WTC11 (cell line): ENCODE results near the gene TMEFF2. TPM values are rescaled to one million over a fixed set of nuclear protein-coding genes. Genes with fewer than 3 reads are reported as not detected.

Experiments
- ATAC-seq: fragments of 200-7000 bp; cut with Tn5 transposase; 2 replicates; pipeline ENCODE4 v1.10.0; 2021; ENCODE audit warnings: mild to moderate bottlenecking, moderate library complexity
- CTCF ChIA-PET: fragments of 300-600 bp; sonication (Branson Sonifier 250); formaldehyde crosslinking; loops from one replicate; lab custom pipeline; 2021; ENCODE audit warnings: antibody characterized with exemption; lab: Charles Lee
- POLR2A ChIA-PET: fragments of 350-600 bp; sonication (Branson Sonifier 250); formaldehyde crosslinking; loops from one replicate; lab custom pipeline; 2021; ENCODE audit warnings: antibody characterized with exemption; lab: Charles Lee
- DNase-seq: peaks from one replicate; pipeline ENCODE4 v3.0.0; 2021; ENCODE audit warnings: low spot score
- H3K27ac Mint-ChIP-seq: 2 replicates; pipeline ENCODE4 v1.8.0; 2021; ENCODE audit warnings: mixed read lengths
- H3K27me3 Mint-ChIP-seq: 2 replicates; pipeline ENCODE4 v1.8.0; 2021; ENCODE audit warnings: low read depth, mild to moderate bottlenecking, moderate library complexity, mixed read lengths
- H3K36me3 Mint-ChIP-seq: 2 replicates; pipeline ENCODE4 v1.8.0; 2021; ENCODE audit warnings: mixed read lengths
- H3K4me1 Mint-ChIP-seq: 2 replicates; pipeline ENCODE4 v1.8.0; 2022; ENCODE audit warnings: mixed read lengths
- H3K4me3 Mint-ChIP-seq: 2 replicates; pipeline ENCODE4 v1.8.0; 2021; ENCODE audit warnings: mild to moderate bottlenecking, moderate library complexity, mixed read lengths
- H3K9me3 Mint-ChIP-seq: 2 replicates; pipeline ENCODE4 v1.8.0; 2021; ENCODE audit warnings: mixed read lengths
- HMGA2 ChIP-seq: fragments of 250-450 bp; sonication (Bioruptor Pico); IDR thresholded peaks from 2 replicates; pipeline ENCODE4 v1.4.0; 2021; ENCODE audit warnings: mild to moderate bottlenecking, moderate library complexity
- IRF2 ChIP-seq: sonication (generic); formaldehyde crosslinking; IDR thresholded peaks from 2 replicates; pipeline ENCODE4 v1.8.0; 2022; ENCODE audit warnings: low read depth, missing genetic modification reagents, borderline replicate concordance
- MYBL2 ChIP-seq: sonication (generic); formaldehyde crosslinking; IDR thresholded peaks from 2 replicates; pipeline ENCODE4 v1.8.1; 2023; ENCODE audit warnings: mild to moderate bottlenecking, moderate library complexity, missing genetic modification reagents
- OVOL2 ChIP-seq: fragments of 250-450 bp; sonication (Bioruptor Pico); IDR thresholded peaks from 2 replicates; pipeline ENCODE4 v1.9.0; 2021; ENCODE audit warnings: mild to moderate bottlenecking, borderline replicate concordance
- ZNF232 ChIP-seq: sonication (generic); formaldehyde crosslinking; IDR thresholded peaks from 2 replicates; pipeline ENCODE4 v1.8.0; 2022; ENCODE audit warnings: mild to moderate bottlenecking, missing genetic modification reagents
- total RNA-seq: library from RNA; stranded (reverse); gene quantifications from 3 replicates; pipeline ENCODE4 v1.2.3, GENCODE V29; 2021
- TF ChIP-seq, protein P1 (sequence below): sonication (generic); formaldehyde crosslinking; IDR thresholded peaks from 2 replicates; pipeline ENCODE4 v1.8.1; 2023; ENCODE audit warnings: mild to moderate bottlenecking, missing genetic modification reagents, borderline replicate concordance
- TF ChIP-seq, protein P2 (sequence below): sonication (generic); formaldehyde crosslinking; IDR thresholded peaks from 2 replicates; pipeline ENCODE4 v1.8.1; 2023; ENCODE audit warnings: mild to moderate bottlenecking, missing genetic modification reagents, moderate library complexity
- TF ChIP-seq, protein P3 (sequence below): sonication (generic); formaldehyde crosslinking; IDR thresholded peaks from 2 replicates; pipeline ENCODE4 v1.8.1; 2022; ENCODE audit warnings: mild to moderate bottlenecking, moderate library complexity, missing genetic modification reagents
- TF ChIP-seq, protein P4 (sequence below): sonication (generic); formaldehyde crosslinking; IDR thresholded peaks from 2 replicates; pipeline ENCODE4 v1.8.1; 2022; ENCODE audit warnings: low read depth, missing genetic modification reagents, borderline replicate concordance
- TF ChIP-seq, protein P5 (sequence below): fragments of 250-450 bp; sonication (Bioruptor Pico); IDR thresholded peaks from 2 replicates; pipeline ENCODE4 v1.9.0; 2021; ENCODE audit warnings: mild to moderate bottlenecking, borderline replicate concordance

Gene TMEFF2
- total RNA-seq, 1 experiment from 2014 or later, result 2.3 TPM

DNA sequence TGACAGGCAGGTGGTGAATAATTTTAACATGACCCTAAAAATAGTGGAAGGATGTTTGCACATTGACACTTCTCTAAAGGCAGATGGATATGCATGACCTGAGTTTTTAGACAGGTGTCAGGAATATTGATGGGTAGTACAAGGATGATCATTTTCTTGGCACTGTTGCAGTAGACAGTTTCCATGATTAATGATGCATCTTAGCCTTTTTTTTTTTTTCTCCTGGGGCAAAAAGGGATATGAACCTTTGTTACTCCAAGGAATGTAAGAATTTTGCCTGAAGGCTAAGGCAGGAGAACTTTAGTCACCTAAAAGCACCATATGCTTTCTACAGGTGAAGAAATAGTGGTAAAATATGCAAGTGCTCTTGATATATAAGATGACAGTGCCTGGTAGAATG, 211.5 kb downstream of the TMEFF2 start:
- Mint-ChIP-seq H3K4me1 (peaks cover 33% of the 10 kb centered on the region), H3K4me3 (no peak overlapping the region), H3K27me3 (no peaks in the 10 kb centered on the region), H3K27ac (no peak overlapping the region), H3K9me3 (no peaks in the 10 kb centered on the region), H3K36me3 (no peaks in the 10 kb centered on the region)
- ATAC-seq, result no peak
- ChIA-PET CTCF (no interaction called here), POLR2A (no interaction called here)
- TF ChIP-seq, protein P1, sequence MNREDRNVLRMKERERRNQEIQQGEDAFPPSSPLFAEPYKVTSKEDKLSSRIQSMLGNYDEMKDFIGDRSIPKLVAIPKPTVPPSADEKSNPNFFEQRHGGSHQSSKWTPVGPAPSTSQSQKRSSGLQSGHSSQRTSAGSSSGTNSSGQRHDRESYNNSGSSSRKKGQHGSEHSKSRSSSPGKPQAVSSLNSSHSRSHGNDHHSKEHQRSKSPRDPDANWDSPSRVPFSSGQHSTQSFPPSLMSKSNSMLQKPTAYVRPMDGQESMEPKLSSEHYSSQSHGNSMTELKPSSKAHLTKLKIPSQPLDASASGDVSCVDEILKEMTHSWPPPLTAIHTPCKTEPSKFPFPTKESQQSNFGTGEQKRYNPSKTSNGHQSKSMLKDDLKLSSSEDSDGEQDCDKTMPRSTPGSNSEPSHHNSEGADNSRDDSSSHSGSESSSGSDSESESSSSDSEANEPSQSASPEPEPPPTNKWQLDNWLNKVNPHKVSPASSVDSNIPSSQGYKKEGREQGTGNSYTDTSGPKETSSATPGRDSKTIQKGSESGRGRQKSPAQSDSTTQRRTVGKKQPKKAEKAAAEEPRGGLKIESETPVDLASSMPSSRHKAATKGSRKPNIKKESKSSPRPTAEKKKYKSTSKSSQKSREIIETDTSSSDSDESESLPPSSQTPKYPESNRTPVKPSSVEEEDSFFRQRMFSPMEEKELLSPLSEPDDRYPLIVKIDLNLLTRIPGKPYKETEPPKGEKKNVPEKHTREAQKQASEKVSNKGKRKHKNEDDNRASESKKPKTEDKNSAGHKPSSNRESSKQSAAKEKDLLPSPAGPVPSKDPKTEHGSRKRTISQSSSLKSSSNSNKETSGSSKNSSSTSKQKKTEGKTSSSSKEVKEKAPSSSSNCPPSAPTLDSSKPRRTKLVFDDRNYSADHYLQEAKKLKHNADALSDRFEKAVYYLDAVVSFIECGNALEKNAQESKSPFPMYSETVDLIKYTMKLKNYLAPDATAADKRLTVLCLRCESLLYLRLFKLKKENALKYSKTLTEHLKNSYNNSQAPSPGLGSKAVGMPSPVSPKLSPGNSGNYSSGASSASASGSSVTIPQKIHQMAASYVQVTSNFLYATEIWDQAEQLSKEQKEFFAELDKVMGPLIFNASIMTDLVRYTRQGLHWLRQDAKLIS, result no peak
- TF ChIP-seq, protein P2, sequence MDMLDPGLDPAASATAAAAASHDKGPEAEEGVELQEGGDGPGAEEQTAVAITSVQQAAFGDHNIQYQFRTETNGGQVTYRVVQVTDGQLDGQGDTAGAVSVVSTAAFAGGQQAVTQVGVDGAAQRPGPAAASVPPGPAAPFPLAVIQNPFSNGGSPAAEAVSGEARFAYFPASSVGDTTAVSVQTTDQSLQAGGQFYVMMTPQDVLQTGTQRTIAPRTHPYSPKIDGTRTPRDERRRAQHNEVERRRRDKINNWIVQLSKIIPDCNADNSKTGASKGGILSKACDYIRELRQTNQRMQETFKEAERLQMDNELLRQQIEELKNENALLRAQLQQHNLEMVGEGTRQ (CRISPR knock-in tag), result no peak
- no peak for TF ChIP-seq MYBL2 (CRISPR knock-in tag)
- TF ChIP-seq HMGA2 (CRISPR knock-in tag), result no peak
- TF ChIP-seq, protein P3, sequence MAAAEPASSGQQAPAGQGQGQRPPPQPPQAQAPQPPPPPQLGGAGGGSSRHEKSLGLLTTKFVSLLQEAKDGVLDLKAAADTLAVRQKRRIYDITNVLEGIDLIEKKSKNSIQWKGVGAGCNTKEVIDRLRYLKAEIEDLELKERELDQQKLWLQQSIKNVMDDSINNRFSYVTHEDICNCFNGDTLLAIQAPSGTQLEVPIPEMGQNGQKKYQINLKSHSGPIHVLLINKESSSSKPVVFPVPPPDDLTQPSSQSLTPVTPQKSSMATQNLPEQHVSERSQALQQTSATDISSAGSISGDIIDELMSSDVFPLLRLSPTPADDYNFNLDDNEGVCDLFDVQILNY, result no peak
- TF ChIP-seq, all 79 proteins: peak for 0
- DNase-seq, result no peak

DNA sequence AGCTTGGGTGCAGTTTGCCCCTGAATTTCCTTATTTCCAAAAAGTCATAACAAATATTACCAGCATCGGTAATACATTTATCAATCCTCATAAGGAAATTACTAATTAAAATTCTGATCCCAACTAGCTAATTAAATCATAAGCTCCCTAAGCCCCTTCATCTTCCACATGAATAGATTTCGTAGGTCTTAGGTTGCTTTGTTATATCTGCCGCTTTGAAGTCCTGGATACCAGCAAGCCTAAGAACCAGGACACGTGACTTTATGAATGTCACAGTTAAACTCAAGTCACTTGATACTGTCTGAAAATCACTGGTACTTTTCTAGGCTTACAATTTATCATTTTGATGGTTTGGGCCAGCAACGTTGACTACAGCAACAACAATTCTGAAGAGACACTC, 213.0 kb downstream of the TMEFF2 start:
- ChIA-PET POLR2A (no interaction called here), CTCF (no interaction called here)
- DNase-seq, result no peak
- no peaks in the 10 kb centered on the region for H3K27me3 Mint-ChIP-seq
- TF ChIP-seq, protein P4, sequence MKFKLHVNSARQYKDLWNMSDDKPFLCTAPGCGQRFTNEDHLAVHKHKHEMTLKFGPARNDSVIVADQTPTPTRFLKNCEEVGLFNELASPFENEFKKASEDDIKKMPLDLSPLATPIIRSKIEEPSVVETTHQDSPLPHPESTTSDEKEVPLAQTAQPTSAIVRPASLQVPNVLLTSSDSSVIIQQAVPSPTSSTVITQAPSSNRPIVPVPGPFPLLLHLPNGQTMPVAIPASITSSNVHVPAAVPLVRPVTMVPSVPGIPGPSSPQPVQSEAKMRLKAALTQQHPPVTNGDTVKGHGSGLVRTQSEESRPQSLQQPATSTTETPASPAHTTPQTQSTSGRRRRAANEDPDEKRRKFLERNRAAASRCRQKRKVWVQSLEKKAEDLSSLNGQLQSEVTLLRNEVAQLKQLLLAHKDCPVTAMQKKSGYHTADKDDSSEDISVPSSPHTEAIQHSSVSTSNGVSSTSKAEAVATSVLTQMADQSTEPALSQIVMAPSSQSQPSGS (CRISPR knock-in tag), result no peak
- TF ChIP-seq, protein P2 (CRISPR knock-in tag), result no peak
- TF ChIP-seq ZNF232 (no peak), IRF2 (CRISPR knock-in tag) (no peak), OVOL2 (CRISPR knock-in tag) (no peak)
- TF ChIP-seq, protein P5, sequence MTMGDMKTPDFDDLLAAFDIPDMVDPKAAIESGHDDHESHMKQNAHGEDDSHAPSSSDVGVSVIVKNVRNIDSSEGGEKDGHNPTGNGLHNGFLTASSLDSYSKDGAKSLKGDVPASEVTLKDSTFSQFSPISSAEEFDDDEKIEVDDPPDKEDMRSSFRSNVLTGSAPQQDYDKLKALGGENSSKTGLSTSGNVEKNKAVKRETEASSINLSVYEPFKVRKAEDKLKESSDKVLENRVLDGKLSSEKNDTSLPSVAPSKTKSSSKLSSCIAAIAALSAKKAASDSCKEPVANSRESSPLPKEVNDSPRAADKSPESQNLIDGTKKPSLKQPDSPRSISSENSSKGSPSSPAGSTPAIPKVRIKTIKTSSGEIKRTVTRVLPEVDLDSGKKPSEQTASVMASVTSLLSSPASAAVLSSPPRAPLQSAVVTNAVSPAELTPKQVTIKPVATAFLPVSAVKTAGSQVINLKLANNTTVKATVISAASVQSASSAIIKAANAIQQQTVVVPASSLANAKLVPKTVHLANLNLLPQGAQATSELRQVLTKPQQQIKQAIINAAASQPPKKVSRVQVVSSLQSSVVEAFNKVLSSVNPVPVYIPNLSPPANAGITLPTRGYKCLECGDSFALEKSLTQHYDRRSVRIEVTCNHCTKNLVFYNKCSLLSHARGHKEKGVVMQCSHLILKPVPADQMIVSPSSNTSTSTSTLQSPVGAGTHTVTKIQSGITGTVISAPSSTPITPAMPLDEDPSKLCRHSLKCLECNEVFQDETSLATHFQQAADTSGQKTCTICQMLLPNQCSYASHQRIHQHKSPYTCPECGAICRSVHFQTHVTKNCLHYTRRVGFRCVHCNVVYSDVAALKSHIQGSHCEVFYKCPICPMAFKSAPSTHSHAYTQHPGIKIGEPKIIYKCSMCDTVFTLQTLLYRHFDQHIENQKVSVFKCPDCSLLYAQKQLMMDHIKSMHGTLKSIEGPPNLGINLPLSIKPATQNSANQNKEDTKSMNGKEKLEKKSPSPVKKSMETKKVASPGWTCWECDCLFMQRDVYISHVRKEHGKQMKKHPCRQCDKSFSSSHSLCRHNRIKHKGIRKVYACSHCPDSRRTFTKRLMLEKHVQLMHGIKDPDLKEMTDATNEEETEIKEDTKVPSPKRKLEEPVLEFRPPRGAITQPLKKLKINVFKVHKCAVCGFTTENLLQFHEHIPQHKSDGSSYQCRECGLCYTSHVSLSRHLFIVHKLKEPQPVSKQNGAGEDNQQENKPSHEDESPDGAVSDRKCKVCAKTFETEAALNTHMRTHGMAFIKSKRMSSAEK (CRISPR knock-in tag), result no peak
- TF ChIP-seq, all 79 proteins: peak for 0
- Mint-ChIP-seq H3K4me1 (peaks cover 38% of the 10 kb centered on the region), H3K27ac (no peak overlapping the region), H3K9me3 (no peaks in the 10 kb centered on the region), H3K4me3 (no peak overlapping the region), H3K36me3 (no peaks in the 10 kb centered on the region)
- ATAC-seq, result no peak
